Measurements from ENCODE around the gene DUSP19.
A peak's percentile ranks its signal among the peaks of the same experiment; 100 is the strongest.
"Not testable (repeated sequence)": the region's sequence is repeated elsewhere in the genome, so short reads cannot be mapped to it uniquely, and the experiment has no call there.

DUSP19 gene

GRCh38 chr2:183078464-183079138 is at the start of gene DUSP19:
Gene DUSP19, plus strand, starts transcription at chr2:183078747. Its CDS starts 187 bp downstream, at chr2:183078934.
- peak; percentile 90 for DNase-seq (ENCODE audit: low read depth)

- no peak for DNase-seq (ENCODE audit: low read depth)
These were observed 49.3 kb upstream of the DUSP19 start for GRCh38 chr2:183029219-183029618.

GRCh38 chr2:183031911-183032794 is 46.4 kb upstream of the DUSP19 start:
- DNase-seq (ENCODE audit: low read depth), result no peak

GRCh38 chr2:183033951-183034350 is 44.6 kb upstream of the DUSP19 start:
- DNase-seq (ENCODE audit: low read depth), result no peak

GRCh38 chr2:183034806-183035205 is 43.7 kb upstream of the DUSP19 start:
- no peak for DNase-seq (ENCODE audit: low read depth)

- peak; percentile 54 for DNase-seq (ENCODE audit: low read depth)
These were observed 43.1 kb upstream of the DUSP19 start for GRCh38 chr2:183035298-183035953.

GRCh38 chr2:183035954-183036669 is 42.4 kb upstream of the DUSP19 start:
- DNase-seq (ENCODE audit: low read depth), result no peak

- DNase-seq (ENCODE audit: low read depth), result no peak
These were observed 41.4 kb upstream of the DUSP19 start for GRCh38 chr2:183037074-183037552.

- no peak for DNase-seq (ENCODE audit: low read depth)
These were observed 40.8 kb upstream of the DUSP19 start for GRCh38 chr2:183037553-183038340.

- peak; percentile 49 for DNase-seq (ENCODE audit: low read depth)
These were observed 39.9 kb upstream of the DUSP19 start, which contains the start of gene NCKAP1 for GRCh38 chr2:183038341-183039300. Gene NCKAP1, minus strand, starts transcription at chr2:183038457. Its CDS starts 358 bp downstream, at chr2:183038099.

GRCh38 chr2:183040604-183041003 is 37.9 kb upstream of the DUSP19 start:
- DNase-seq (ENCODE audit: low read depth), result no peak

- not testable (repeated sequence) for DNase-seq (ENCODE audit: low read depth)
These were observed 35.0 kb upstream of the DUSP19 start for GRCh38 chr2:183043580-183043979.

GRCh38 chr2:183047486-183048125 is 30.9 kb upstream of the DUSP19 start:
- not testable (repeated sequence) for DNase-seq (ENCODE audit: low read depth)

- DNase-seq (ENCODE audit: low read depth), result no peak
These were observed 29.1 kb upstream of the DUSP19 start for GRCh38 chr2:183049420-183049819.

GRCh38 chr2:183057333-183057985 is 21.1 kb upstream of the DUSP19 start:
- no peak for DNase-seq (ENCODE audit: low read depth)

- DNase-seq (ENCODE audit: low read depth), result peak; percentile 61
These were observed 19.0 kb upstream of the DUSP19 start for GRCh38 chr2:183059561-183059960.

- no peak for DNase-seq (ENCODE audit: low read depth)
These were observed 17.8 kb upstream of the DUSP19 start for GRCh38 chr2:183060571-183061231.

GRCh38 chr2:183063083-183063482 is 15.5 kb upstream of the DUSP19 start:
- no peak for DNase-seq (ENCODE audit: low read depth)
